SK-N-SH (cell line): ENCODE measurements around the gene TTC39A. TPM values are rescaled to one million over a fixed set of nuclear protein-coding genes. Genes with fewer than 3 reads are reported as not detected.

Source experiments
- CTCF ChIA-PET: fragments of 300-600, 350-600 bp; formaldehyde crosslinking; extraction: SDS; loops from one replicate; lab custom pipeline; 2021; lab: Yijun Ruan, JAX
- POLR2A ChIA-PET: fragments of 350-600 bp; sonication (Branson Sonifier 250); formaldehyde crosslinking; extraction: SDS; loops from one replicate; lab custom pipeline; 2020; ENCODE audit warnings: antibody characterized with exemption, inconsistent platforms; lab: Yijun Ruan, JAX
- DNase-seq: peaks from one replicate; pipeline ENCODE4 v3.0.0; 2012
- H2AFZ ChIP-seq: fragments of 200-600 bp; sonication (generic); 2 replicates; pipeline ENCODE4 v1.8.1; 2016; ENCODE audit warnings: antibody characterized with exemption, mild to moderate bottlenecking, low read depth
- H3F3A ChIP-seq: fragments of 200-600 bp; sonication (generic); replicated peaks from 2 replicates; pipeline ENCODE3; 2016; ENCODE audit warnings: antibody characterized with exemption, mild to moderate bottlenecking; ENCODE audit not compliant: insufficient read depth
- H3K27ac ChIP-seq, 2 experiments: fragments of 200-500 bp in 1 of 2; fragments of 200-600 bp in 1 of 2; sonication (Bioruptor generic) in 1 of 2; sonication (generic), shearing (Covaris generic) in 1 of 2; 2 replicates each; pipeline versions ENCODE4 v1.5.1 to v1.6.1; 2014 to 2016; ENCODE audit warnings: low read depth in 2 of 2, inconsistent platforms in 1 of 2, low read length in 1 of 2, mild to moderate bottlenecking in 1 of 2, mixed read lengths in 1 of 2
- H3K27me3 ChIP-seq: fragments of 200-600 bp; sonication (generic), shearing (Covaris generic); 2 replicates; pipeline ENCODE4 v1.6.1; 2016; ENCODE audit warnings: mixed run types; ENCODE audit not compliant: insufficient read depth
- H3K36me3 ChIP-seq, 2 experiments: fragments of 200-500 bp in 1 of 2; fragments of 200-600 bp in 1 of 2; sonication (Bioruptor generic) in 1 of 2; sonication (generic) in 1 of 2; replicated peaks in 1 of 2; 2 replicates each; pipeline versions ENCODE3 to v1.5.1; 2014 to 2016; ENCODE audit warnings: low read length in 1 of 2, mild to moderate bottlenecking in 1 of 2; ENCODE audit not compliant: insufficient read depth in 2 of 2, control insufficient read depth in 1 of 2
- H3K4me1 ChIP-seq, 2 experiments: fragments of 200-500 bp in 1 of 2; fragments of 200-600 bp in 1 of 2; sonication (Bioruptor generic) in 1 of 2; sonication (generic), shearing (Covaris generic) in 1 of 2; 2 replicates each; pipeline versions ENCODE4 v1.5.1 to v1.6.1; 2014 to 2016; ENCODE audit warnings: low read depth in 1 of 2, low read length in 1 of 2, mixed run types in 1 of 2; ENCODE audit not compliant: insufficient read depth in 2 of 2, control insufficient read depth in 1 of 2
- H3K4me2 ChIP-seq: fragments of 200-600 bp; sonication (generic), shearing (Covaris generic); 2 replicates; pipeline ENCODE4 v1.6.1; 2017; ENCODE audit warnings: mixed run types
- H3K4me3 ChIP-seq, 2 experiments: fragments of 200-500 bp in 1 of 2; fragments of 200-600 bp in 1 of 2; sonication (Bioruptor generic) in 1 of 2; sonication (generic), shearing (Covaris generic) in 1 of 2; 2 replicates each; pipeline versions ENCODE4 v1.5.1 to v1.8.1; 2014 to 2016; ENCODE audit warnings: low read depth in 2 of 2, inconsistent platforms in 1 of 2, low read length in 1 of 2, mild to moderate bottlenecking in 1 of 2, mixed read lengths in 1 of 2, moderate library complexity in 1 of 2
- H3K79me2 ChIP-seq: fragments of 200-600 bp; sonication (generic); 2 replicates; pipeline ENCODE4 v1.8.1; 2017; ENCODE audit warnings: mild to moderate bottlenecking; ENCODE audit not compliant: insufficient read depth
- H3K9ac ChIP-seq: fragments of 200-600 bp; sonication (generic); 2 replicates; pipeline ENCODE4 v1.6.1; 2017; ENCODE audit warnings: mixed run types
- H3K9me2 ChIP-seq: fragments of 200-600 bp; sonication (generic); 2 replicates; pipeline ENCODE4 v1.6.1; 2017; ENCODE audit warnings: mixed run types
- H3K9me3 ChIP-seq: fragments of 200-600 bp; sonication (generic); 2 replicates; pipeline ENCODE4 v1.6.1; 2017; ENCODE audit warnings: mixed run types, mild to moderate bottlenecking, moderate library complexity
- H4K20me1 ChIP-seq: fragments of 200-600 bp; sonication (generic); 2 replicates; pipeline ENCODE4 v1.6.1; 2017; ENCODE audit warnings: mild to moderate bottlenecking, mixed run types; ENCODE audit not compliant: insufficient read depth
- CHD2 ChIP-seq: fragments of 150-350 bp; IDR thresholded peaks from 2 replicates; pipeline ENCODE4 v1.6.1; 2018; ENCODE audit warnings: low read length; ENCODE audit not compliant: partially characterized antibody
- EP300 ChIP-seq, 2 experiments: IDR thresholded peaks; 2 replicates each; pipeline versions ENCODE4 v1.4.0 to v1.6.1; 2012; ENCODE audit warnings: borderline replicate concordance in 1 of 2, low read depth in 1 of 2, low read length in 1 of 2
- EZH2phosphoT487 ChIP-seq: fragments of 200-600 bp; sonication (generic); IDR thresholded peaks from 2 replicates; pipeline ENCODE4 v1.6.1; 2017; ENCODE audit warnings: low read depth, mixed run types, mild to moderate bottlenecking, antibody characterized with exemption, moderate library complexity, borderline replicate concordance
- FOXJ3 ChIP-seq: sonication (generic); formaldehyde crosslinking; IDR thresholded peaks from 2 replicates; pipeline ENCODE4 v1.5.1; 2020; ENCODE audit warnings: mild to moderate bottlenecking, missing genetic modification reagents
- FOXM1 ChIP-seq: IDR thresholded peaks from 2 replicates; pipeline ENCODE4 v1.4.0; 2012; ENCODE audit warnings: low read depth, mild to moderate bottlenecking
- JUND ChIP-seq: IDR thresholded peaks from 2 replicates; pipeline ENCODE4 v1.4.0; 2012
- NRF1 ChIP-seq: IDR thresholded peaks from 2 replicates; pipeline ENCODE4 v1.6.1; 2012; ENCODE audit warnings: low read depth, mild to moderate bottlenecking, low read length
- POLR2AphosphoS5 ChIP-seq: IDR thresholded peaks from 2 replicates; pipeline ENCODE4 v1.6.1; 2012; ENCODE audit warnings: low read depth, low read length
- RFX5 ChIP-seq: IDR thresholded peaks from 2 replicates; pipeline ENCODE4 v1.6.1; 2012; ENCODE audit warnings: mild to moderate bottlenecking, improper control_type of control experiment, low read length
- SIN3A ChIP-seq: IDR thresholded peaks from 2 replicates; pipeline ENCODE4 v1.6.1; 2012; ENCODE audit warnings: low read depth, mild to moderate bottlenecking, low read length, moderate library complexity, borderline replicate concordance
- TAF1 ChIP-seq: IDR thresholded peaks from 2 replicates; pipeline ENCODE4 v1.6.1; 2012; ENCODE audit warnings: low read depth, mild to moderate bottlenecking, low read length, moderate library complexity, borderline replicate concordance
- TCF12 ChIP-seq: IDR thresholded peaks from 2 replicates; pipeline ENCODE4 v1.4.0; 2012
- YY1 ChIP-seq: IDR thresholded peaks from 2 replicates; pipeline ENCODE4 v1.4.0; 2012; ENCODE audit warnings: low read depth, mild to moderate bottlenecking
- WGBS: methylation state at CpG from one replicate; pipeline ENCODE4 v1.1.6; 2017; ENCODE audit warnings: low lambda C conversion rate; 5-methylcytosine and 5-hydroxymethylcytosine counted together
- polyA plus RNA-seq, 3 experiments: library from polyadenylated mRNA; depleted of rRNA; stranded (reverse); fragments of >200 nt; gene quantifications; 2 replicates each; pipeline ENCODE4 v1.2.3, GENCODE V29; 2012
- TF ChIP-seq, protein P1 (sequence below): IDR thresholded peaks from 2 replicates; pipeline ENCODE4 v1.4.0; 2012; ENCODE audit warnings: low read depth, borderline replicate concordance
- TF ChIP-seq, protein P2 (sequence below): fragments of 150-350 bp; IDR thresholded peaks from 2 replicates; pipeline ENCODE4 v1.6.1; 2016; ENCODE audit warnings: mild to moderate bottlenecking, low read depth, low read length
- TF ChIP-seq, protein P3 (sequence below): fragments of 200-600 bp; sonication (generic); IDR thresholded peaks from 2 replicates; pipeline ENCODE4 v1.6.1; 2017; ENCODE audit warnings: antibody characterized with exemption, mild to moderate bottlenecking, moderate library complexity
- TF ChIP-seq, protein P4 (sequence below): IDR thresholded peaks from 2 replicates; pipeline ENCODE4 v1.6.1; 2012; ENCODE audit warnings: mild to moderate bottlenecking, low read depth, low read length, moderate library complexity
- TF ChIP-seq, protein P5 (sequence below): IDR thresholded peaks from 2 replicates; pipeline ENCODE4; 2012

Gene TTC39A
- polyA plus RNA-seq, 1 of the 3 experiments (the other 2 are of a cell fraction): 0.97 TPM

DNA sequence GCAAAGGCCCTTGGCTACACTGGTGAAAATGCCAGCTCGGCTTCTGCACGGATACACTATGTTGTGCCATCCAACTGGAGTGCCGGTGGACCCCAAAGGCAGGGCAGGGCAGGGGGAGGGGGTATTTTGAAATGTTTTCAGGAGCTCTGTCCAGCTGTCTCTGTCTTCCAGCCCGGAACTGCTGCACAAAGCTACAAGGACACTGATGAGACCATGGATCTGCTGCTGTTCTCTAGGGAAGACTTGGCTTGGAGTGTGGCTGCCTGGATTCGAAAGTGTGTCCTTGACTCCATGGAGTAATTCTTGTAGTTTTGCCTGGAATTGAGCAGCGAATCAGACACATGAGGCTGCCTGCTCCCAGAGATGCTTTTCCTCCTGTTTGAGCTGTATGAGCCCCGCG lies 42.4 kb downstream of the TTC39A start (continued):
- TF ChIP-seq, protein P1, sequence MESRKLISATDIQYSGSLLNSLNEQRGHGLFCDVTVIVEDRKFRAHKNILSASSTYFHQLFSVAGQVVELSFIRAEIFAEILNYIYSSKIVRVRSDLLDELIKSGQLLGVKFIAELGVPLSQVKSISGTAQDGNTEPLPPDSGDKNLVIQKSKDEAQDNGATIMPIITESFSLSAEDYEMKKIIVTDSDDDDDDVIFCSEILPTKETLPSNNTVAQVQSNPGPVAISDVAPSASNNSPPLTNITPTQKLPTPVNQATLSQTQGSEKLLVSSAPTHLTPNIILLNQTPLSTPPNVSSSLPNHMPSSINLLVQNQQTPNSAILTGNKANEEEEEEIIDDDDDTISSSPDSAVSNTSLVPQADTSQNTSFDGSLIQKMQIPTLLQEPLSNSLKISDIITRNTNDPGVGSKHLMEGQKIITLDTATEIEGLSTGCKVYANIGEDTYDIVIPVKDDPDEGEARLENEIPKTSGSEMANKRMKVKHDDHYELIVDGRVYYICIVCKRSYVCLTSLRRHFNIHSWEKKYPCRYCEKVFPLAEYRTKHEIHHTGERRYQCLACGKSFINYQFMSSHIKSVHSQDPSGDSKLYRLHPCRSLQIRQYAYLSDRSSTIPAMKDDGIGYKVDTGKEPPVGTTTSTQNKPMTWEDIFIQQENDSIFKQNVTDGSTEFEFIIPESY: no peak
- TF ChIP-seq, protein P2, sequence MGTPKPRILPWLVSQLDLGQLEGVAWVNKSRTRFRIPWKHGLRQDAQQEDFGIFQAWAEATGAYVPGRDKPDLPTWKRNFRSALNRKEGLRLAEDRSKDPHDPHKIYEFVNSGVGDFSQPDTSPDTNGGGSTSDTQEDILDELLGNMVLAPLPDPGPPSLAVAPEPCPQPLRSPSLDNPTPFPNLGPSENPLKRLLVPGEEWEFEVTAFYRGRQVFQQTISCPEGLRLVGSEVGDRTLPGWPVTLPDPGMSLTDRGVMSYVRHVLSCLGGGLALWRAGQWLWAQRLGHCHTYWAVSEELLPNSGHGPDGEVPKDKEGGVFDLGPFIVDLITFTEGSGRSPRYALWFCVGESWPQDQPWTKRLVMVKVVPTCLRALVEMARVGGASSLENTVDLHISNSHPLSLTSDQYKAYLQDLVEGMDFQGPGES: no peak
- TF ChIP-seq, all 33 proteins: peak for 0

DNA sequence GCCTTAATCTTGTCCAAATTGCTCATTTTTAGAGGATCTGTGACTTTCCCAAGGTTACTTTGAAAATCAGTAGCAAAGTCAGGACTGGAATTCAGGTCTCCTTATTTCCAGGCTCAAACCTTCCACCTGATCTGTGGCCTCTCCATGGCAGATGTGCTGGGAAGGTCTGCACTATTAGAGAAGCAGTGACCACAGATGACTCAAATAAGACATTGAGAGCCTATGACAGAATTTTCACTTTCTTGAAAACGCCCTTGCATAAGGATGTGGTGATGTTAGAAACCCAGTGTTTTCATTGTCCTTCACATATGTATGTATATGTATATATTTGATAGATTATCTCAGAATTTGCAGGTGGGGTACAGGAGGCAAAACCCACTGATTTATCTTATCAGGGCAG lies 45.3 kb downstream of the TTC39A start:
- TF ChIP-seq, protein P3, sequence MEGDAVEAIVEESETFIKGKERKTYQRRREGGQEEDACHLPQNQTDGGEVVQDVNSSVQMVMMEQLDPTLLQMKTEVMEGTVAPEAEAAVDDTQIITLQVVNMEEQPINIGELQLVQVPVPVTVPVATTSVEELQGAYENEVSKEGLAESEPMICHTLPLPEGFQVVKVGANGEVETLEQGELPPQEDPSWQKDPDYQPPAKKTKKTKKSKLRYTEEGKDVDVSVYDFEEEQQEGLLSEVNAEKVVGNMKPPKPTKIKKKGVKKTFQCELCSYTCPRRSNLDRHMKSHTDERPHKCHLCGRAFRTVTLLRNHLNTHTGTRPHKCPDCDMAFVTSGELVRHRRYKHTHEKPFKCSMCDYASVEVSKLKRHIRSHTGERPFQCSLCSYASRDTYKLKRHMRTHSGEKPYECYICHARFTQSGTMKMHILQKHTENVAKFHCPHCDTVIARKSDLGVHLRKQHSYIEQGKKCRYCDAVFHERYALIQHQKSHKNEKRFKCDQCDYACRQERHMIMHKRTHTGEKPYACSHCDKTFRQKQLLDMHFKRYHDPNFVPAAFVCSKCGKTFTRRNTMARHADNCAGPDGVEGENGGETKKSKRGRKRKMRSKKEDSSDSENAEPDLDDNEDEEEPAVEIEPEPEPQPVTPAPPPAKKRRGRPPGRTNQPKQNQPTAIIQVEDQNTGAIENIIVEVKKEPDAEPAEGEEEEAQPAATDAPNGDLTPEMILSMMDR: no peak
- TF ChIP-seq EZH2phosphoT487 (no peak), EP300 (IDR thresholded peaks at IDR 0.05; ENCODE audit: borderline replicate concordance in 1 of 2, low read depth in 1 of 2, low read length in 1 of 2) (no peak), TAF1 (no peak), RFX5 (no peak), JUND (no peak), POLR2AphosphoS5 (no peak), FOXM1 (no peak), TCF12 (no peak), CHD2 (no peak), SIN3A (no peak), NRF1 (no peak), FOXJ3 (no peak), YY1 (no peak)
- TF ChIP-seq, protein P4, sequence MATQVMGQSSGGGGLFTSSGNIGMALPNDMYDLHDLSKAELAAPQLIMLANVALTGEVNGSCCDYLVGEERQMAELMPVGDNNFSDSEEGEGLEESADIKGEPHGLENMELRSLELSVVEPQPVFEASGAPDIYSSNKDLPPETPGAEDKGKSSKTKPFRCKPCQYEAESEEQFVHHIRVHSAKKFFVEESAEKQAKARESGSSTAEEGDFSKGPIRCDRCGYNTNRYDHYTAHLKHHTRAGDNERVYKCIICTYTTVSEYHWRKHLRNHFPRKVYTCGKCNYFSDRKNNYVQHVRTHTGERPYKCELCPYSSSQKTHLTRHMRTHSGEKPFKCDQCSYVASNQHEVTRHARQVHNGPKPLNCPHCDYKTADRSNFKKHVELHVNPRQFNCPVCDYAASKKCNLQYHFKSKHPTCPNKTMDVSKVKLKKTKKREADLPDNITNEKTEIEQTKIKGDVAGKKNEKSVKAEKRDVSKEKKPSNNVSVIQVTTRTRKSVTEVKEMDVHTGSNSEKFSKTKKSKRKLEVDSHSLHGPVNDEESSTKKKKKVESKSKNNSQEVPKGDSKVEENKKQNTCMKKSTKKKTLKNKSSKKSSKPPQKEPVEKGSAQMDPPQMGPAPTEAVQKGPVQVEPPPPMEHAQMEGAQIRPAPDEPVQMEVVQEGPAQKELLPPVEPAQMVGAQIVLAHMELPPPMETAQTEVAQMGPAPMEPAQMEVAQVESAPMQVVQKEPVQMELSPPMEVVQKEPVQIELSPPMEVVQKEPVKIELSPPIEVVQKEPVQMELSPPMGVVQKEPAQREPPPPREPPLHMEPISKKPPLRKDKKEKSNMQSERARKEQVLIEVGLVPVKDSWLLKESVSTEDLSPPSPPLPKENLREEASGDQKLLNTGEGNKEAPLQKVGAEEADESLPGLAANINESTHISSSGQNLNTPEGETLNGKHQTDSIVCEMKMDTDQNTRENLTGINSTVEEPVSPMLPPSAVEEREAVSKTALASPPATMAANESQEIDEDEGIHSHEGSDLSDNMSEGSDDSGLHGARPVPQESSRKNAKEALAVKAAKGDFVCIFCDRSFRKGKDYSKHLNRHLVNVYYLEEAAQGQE: no peak
- TF ChIP-seq, protein P5, sequence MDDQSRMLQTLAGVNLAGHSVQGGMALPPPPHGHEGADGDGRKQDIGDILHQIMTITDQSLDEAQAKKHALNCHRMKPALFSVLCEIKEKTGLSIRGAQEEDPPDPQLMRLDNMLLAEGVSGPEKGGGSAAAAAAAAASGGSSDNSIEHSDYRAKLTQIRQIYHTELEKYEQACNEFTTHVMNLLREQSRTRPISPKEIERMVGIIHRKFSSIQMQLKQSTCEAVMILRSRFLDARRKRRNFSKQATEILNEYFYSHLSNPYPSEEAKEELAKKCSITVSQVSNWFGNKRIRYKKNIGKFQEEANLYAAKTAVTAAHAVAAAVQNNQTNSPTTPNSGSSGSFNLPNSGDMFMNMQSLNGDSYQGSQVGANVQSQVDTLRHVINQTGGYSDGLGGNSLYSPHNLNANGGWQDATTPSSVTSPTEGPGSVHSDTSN: no peak
- Histone ChIP-seq H3K4me2 (no peak overlapping the region), H3K27ac (no peak overlapping the region), H3K36me3 (no peaks in the 10 kb centered on the region), H3K4me1 (peaks cover 8 to 16% of the 10 kb centered on the region in 2 experiments; a peak in 3 of 4 replicates), H3K27me3 (no peaks in the 10 kb centered on the region), H3F3A (no peaks in the 10 kb centered on the region), H3K79me2 (no peaks in the 10 kb centered on the region), H2AFZ (no peak overlapping the region), H3K4me3 (no peak overlapping the region), H3K9ac (no peak overlapping the region), H3K9me3 (no peaks in the 10 kb centered on the region), H4K20me1 (no peaks in the 10 kb centered on the region), H3K9me2 (no peaks in the 10 kb centered on the region)
- no peak for DNase-seq
- whole genome bisulfite sequencing: 89% methylated on average over 1 of the region's 1 CpG
- ChIA-PET CTCF (no interaction called here), POLR2A (no interaction called here)
